Body of pancreas (tissue), 4 donors: ENCODE data around the gene SMR3B.

Source experiments
- CTCF ChIP-seq, 7 experiments: fragments of 450-650 bp in 4 of 7; fragments of 200-600 bp in 3 of 7; sonication (generic) in 3 of 7; IDR thresholded peaks; one replicate each; pipeline ENCODE4 v1.5.1; 2016 to 2019; ENCODE audit warnings: antibody characterized with exemption in 7 of 7
- POLR2A ChIP-seq, 3 donors: fragments of 450-650 bp; IDR thresholded peaks; one replicate each; pipeline ENCODE4 v1.6.1; 2016; ENCODE audit warnings: antibody characterized with exemption in 3 of 3, mild to moderate bottlenecking in 2 of 3

GRCh38 chr4:70425306-70425705, 42.4 kb downstream of the SMR3B start:
- no peak for TF ChIP-seq POLR2A (IDR thresholded peaks at IDR 0.05)
- no peak for TF ChIP-seq CTCF (IDR thresholded peaks at IDR 0.05)
